ENCODE measurements around the gene MEST.

DNA sequence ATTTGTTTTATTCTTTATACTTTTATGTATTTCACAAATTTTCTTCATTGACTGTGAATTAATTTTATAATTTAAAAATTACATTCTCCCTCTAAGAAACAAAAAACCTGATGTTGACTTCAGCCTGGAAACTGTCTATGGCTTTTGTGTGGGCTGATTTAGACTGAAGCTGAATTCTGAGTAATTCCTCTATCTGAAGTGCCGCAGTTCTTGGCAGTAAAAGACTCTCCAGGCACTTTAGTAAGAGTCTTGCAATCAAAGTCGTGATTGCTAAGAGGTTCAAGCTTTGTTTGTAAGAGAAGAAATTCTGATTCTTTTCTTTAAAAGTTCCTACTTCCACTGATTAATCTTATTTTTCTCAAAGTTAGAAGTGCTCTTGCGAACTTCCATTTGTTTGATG, 47.7 kb upstream of the MEST start:
- no peak for TF ChIP-seq CTCF (IDR thresholded peaks at IDR 0.05; ENCODE audit: low read length)
- TF ChIP-seq EZH2 (IDR thresholded peaks at IDR 0.05; ENCODE audit: borderline replicate concordance, low read length): no peak
